C1 segment of cervical spinal cord (tissue), 14 donors: ENCODE measurements around the gene CORO1C.

Experiments used
- DNase-seq, 14 donors: peaks; one replicate each; lab custom pipeline; 2025; lab: John Stamatoyannopoulos, UW

The CORO1C gene

DNA sequence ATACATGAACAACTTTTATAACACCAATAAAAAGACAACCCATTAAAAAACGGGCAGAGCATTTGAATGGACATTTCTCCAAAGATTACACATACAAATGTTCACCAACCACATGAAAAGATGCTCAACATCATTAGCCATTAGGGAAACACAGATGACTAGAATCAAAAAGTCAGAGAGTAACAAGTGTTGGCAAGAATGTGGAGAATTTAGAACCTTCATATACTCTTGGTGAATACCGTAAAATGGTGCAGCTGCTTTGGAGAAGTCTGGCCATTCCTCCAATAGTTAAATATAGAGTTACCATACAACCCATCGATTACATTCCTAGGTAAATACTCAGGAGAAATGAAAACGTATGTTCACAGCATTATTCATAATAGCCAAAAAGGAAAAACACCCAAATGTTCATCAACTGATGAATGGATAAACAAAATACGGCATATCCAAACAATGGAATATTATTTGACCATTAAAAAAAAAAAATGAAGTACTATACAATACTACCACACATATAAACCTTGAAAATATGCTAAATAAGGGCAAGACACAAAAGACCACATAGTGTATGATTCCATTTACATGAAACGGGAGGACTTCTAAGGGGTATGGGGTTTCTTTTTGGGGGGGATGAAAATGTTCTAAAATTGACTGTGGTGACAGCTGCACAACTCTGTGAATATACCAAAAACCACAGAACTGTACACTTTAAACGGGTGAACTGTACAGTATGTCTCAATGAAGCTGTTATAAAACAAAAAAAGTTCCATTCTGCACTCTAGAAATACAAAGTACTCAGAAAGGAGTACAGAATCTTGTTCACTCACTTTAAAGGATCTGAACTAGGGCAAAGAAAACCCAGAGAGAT is 3.2 kb downstream of the CORO1C start:
- no peak for DNase-seq

DNA sequence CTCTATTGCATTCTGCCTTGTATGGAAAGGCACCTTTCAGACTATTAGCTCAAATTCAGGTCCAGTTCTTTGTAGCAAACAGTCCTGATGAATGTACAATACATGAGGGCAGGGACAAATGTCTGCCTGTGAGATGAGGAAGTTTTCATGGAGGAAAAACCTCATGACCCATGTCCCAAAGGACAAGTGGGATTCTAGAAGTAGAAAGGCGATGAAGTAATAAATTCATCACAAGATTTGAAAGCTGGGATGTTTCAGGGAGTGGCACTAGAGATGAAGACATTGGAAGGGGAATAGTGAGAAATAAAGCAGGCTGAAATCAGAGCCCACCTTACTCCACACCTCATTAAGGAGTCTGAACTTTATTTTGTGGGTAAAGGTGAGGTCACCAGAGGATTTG is 4.2 kb downstream of the CORO1C start:
- no peak for DNase-seq

DNA sequence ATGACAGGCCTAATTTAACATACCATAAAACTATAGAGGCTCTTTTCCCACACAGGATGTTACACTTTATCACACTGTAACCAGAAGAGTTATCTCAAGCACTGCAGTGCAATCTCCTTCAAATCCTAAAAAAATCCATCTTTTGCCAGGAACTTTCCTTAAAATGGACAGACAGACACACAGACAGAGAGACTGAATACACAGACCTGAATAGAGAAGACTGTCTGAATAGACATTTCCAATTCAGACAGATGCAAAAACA is 6.5 kb downstream of the CORO1C start:
- no peak for DNase-seq

DNA sequence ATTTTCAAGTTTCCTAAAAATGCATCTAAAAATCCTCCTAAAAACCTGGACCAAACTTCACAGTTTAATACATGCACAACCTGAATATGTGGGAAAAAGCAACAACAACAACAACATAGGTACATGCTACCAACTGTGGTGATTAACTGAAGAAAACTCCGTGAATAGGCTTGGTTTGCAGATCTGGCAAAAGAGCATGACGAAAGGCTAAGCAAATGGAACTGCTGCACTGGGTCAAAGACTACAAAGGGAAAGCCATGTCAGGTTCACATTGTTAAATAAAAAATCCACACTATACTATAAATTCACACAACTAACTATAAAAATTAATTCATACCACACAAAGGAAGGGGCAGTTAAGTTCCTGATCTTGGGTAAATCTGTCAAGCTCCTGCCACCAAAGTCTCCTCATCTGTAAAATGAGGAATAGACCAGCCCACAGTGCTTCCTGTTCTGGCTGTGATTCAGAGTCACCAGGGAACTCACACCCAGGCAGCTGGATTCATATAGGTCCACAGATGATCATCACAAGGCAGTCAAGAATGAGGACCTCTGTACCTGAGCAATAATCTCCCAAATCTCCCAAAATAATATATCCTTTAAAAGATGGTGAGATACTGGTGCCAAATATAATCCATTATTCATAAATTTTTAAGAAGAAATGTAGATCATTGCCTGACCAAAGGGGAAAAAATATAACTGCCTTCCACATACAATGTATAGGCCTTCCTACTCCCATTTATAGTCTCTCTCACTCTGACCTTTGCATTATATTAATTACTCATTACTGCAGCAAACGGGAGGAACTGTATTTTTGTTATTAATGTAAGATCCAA is 7.0 kb downstream of the CORO1C start:
- DNase-seq = no peak

DNA sequence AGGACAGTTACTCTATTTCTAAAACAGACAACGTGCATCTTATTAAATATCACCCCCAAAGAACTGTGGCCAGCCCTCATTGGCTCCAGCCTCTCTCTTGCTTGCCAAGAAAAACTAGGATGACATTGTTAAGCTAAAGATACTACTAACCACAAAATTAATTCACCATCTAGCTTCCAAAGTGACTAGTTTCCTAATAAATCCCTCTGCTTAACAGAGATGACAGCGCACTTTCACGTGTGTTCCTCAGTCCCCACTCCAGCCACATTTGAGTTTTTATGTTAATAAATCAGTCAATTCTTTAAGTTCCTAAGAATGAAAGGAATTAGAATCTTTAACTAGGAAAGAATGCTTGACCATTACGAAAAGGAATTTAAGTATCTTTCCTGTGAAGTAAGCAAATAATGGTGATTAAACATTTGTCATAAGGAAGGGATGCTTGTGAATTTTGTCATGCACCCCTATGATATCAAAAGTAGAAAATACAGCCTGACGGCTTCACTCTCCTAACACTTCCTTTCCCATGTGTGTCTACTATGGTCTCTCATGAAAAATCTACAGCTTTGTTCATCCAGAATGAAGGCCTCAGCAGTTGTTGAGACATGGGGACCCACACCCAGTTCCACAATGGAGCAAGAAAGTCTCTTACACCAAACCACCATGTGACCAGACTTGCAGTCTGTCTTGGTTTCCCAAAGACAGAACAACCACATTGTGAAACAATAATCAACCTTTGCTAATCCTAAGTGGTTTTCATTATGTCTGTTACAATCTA is 8.1 kb downstream of the CORO1C start:
- DNase-seq = no peak

DNA sequence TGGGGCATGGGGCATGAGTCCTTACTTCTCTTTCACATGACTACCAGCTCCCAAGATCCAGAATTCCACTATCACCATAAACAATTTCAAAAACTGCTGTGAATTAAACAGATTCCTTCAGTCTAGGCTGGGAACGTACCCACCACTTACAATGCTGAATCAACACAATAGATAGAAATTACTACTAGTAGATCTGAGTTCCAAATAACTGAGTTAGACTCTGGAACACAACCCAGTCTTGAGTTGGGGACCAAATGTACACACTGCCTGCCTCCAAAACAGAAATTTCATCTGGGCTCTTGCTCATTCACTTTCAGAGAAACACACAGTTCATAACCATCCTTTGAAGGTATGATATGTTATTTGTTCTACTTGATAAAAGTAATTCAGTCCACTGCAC is 8.9 kb downstream of the CORO1C start:
- DNase-seq = no peak

DNA sequence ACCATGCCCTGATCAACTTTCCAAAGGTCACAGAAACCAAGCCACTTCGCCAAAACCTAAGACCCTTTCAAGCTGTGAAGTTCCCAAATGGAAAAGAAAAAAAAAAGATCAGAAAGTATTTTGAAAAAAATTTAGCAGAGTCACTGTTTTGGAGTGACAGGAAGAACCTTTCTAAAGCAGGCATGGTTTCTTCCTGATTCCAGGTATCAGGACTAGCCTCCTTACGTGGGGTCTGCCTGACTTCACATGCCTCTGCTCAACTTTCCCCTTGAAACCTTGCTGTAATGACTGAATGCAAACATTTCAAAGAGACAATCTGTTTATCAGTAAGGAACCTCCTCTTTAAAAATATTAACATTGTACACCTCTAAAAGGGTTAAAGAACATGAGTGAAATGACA is 9.5 kb downstream of the CORO1C start:
- no peak for DNase-seq

DNA sequence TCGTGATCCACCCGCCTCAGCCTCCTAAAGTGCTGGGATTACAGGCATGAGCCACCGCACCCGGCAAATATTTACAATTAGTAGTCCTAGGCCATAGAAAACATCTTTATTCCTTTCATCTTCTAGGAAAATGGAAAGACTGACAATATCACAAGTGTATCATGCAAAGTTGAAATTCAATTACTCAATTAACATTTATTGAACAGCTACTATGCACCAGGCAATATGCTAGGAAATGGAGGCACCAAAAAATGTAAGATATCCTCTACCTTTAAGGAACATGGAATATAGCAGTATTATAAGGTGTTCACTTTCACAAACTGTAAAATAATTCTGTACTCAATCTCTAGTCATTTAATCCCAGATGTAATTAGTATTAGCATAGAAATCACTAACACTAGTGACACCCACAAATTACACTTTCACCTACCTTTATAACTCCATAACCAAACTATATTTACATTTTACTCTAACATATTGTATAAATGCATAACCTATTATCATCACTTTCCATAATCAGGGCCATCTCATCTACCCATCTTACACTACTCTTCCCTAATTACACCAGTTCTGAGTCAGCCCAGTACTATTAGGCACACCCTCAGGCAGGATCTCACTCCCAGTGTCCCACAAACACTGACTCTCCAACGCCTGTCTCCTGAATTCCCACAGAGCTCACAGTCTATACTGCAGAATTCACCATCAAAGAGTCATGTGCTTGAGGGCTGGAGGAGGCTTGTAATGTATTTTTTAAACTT is 10.4 kb downstream of the CORO1C start:
- DNase-seq = no peak

DNA sequence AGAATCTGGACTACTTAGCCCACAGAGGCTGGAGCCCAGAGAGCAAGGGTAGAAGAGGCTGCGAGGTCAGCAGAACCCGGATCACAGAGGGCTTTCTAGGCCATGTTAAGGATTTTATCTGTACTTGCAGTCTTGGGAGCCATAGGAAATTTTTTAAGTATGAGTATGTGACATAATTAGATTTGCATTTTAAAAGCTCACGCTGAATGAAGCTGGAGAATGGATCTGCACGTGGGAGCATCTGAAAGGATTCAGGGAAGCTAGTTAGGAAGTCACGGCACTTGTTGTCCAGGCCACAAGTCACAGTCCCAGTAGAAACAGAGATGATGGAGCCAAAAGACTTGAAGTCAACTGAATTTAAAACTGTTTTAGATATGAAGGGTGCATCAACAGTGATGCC is 14.1 kb downstream of the CORO1C start:
- DNase-seq = no peak

DNA sequence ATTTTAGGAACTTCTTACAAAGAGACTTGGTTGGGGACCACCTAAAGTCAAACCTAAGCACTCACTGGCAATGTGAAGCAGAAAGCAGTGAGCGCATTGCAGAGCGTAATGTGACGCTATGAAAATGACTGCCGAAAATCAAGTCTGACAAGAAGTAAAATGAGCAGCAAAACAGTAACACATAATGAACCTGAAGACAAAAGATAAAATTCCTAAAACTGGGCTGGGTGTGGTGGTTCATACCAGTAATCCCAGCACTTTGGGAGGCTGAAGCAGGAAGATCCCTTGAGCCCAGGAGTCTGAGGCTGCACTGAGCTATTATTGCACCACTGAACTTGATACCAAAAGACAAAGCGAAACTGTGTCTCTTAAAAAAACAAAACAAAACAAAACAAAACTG is 16.5 kb downstream of the CORO1C start:
- no peak for DNase-seq

DNA sequence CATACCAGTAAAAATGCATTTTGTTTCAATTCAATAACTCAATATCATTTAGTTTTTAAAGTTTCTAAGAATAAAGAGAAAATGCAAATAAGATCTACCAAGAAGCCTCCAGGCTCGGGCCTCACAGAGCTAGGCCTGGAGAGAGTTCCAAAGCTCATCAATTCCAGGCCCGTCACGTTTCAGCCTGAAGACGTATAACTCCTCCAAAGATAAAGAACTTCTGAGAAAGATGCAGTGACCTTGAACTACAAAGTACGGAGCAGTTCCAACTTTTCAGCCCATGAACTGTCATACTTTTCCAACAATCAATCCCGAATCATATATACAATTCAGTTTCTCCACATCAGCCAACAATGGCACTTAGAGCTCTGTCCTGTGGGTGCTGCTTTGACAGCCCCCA is 17.8 kb downstream of the CORO1C start:
- no peak for DNase-seq

DNA sequence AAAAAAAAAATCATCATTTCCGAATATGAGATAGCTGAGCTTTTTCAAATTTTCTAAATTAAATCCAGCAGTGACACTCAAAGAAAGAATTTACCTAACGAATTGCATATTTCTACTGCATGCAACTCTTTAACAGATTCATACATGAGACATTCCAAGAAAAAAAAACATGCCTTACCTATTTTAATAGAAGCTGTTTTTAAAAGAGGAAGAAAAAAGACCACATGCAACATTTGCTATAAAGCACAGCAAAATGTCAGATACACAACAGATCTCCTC is 18.5 kb downstream of the CORO1C start:
- DNase-seq = no peak

DNA sequence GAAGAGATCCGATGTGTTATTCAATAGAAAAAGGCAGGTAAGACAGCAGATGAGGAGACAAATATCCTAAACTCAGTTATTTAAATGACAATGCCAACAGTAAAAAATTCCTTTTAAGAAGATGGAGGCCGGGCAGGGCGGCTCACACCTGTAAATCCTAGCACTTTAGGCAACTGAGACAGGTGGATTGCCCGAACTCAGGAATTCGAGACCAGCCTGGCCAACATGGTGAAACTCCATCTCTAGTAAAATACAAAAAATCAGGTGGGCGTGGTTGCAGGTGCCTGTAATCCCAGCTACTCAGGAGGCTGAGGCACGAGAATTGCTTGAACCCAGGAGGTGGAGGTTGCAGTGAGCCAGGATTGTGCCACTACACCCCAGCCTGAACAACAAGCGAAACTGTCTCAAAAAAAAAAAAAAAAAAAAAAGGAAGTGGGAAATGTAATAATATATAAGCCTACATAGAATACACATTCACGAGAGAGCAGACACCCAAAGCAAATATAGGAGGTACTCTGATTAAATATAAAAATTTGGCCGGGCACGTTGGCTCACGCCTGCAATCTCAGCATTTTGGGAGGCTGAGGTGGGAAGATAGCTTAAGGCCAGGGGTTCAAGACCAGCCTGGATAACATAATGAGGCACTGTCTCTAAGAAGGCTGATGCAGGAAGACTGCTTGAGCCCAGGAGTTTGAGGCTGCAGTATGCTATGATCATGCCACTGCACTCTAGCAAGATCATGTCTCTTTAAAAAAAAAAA is 19.0 kb downstream of the CORO1C start:
- no peak for DNase-seq

DNA sequence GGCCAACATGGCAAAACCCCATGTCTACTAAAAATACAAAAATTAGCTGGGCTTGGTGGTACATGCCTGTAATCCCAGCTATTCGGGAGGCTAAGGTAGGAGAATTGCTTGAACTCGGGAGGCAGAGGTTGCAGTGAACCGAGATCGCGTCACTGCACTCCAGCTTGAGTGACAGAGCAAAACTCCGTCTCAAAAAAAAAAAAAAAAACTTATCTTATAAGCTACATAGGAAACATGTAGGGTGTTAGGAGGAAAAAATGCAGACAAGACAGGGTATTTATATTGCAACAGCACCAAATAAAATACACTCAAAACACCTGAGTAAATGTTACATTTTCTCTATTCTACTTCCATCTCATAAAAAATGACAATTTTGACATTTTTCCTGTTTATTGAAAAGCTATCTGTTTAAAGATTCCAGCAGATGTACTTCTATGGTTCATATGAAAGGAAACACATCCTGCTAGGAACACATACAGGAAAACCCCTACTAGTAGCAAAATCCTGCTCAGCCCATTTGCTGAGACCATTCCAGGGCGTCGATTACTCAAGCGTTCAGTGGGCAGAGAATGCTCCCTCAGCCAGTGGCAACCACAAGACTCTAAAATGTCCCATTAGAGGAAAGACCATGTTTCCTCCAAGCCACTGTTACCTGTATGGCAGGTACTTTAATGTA is 19.7 kb downstream of the CORO1C start:
- no peak for DNase-seq

DNA sequence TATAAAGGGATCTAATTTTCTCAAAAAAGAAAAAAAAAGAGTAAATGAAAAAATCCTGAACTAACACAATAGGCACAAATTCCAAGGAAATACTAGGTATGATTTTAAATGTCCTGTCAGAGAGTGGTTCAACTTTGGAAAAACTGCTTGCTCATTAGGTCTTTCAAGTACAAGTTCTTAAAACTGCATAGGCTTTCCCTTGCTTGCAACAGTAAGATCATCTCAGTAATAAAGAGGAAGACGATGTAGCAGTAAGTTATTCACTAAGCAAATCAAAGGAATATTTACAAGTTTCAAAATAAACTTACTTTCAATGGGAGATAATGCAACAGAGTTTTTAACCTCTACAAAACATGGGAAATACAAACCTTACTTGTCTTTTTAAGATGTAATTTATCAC is 21.6 kb downstream of the CORO1C start:
- no peak for DNase-seq

DNA sequence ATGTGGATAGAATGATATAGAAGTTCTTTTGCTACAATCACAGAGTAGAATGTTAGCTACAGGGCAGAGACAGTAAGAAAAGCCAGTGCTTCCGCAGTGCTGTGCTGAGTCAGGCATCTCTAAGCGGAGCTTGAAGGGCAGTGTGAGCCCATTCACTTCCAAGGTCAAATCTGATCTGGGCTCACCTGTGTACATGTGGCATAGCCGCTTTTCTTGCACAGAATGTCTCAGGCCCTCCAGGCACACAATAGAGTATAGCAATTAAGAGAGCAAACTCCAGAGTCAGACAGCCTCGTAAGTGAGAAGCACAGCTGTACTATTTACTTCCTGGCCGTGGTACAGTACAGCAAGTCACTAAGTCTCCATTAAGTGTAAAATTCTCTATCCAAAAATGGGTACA is 26.8 kb downstream of the CORO1C start:
- no peak for DNase-seq

DNA sequence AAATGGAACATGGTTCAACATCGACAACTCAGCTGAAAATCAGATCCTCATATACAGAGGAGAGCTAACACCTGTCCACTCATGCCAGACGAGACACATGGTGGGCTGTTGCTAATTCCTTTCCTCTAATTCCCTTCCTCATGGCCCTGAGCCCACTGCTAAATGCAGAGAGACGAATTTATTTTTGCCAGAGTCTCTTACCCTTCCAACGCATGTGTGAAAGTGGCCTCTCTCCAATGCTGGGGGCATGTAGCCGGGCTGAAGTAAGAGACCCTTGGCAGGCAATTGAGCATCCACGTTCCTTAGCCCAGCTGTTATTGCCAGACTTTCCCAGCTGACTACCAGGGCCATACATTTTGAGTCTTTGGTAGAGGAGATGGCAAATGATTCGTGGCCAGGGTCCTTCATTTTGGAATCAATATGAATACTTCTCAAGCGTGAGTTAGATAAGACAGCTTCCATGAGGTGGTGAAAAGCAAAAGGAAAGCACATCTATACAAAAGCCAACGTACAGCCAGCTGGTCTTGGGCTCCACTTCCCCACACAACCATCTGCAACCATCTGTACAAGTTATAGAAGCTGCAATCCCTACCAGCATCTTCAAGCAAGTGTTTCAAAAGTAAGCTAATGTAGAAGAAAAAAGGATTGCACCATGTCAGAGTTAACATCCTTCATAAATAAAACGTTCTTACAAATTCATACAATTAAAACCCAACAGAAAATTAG is 28.6 kb downstream of the CORO1C start:
- DNase-seq = no peak

DNA sequence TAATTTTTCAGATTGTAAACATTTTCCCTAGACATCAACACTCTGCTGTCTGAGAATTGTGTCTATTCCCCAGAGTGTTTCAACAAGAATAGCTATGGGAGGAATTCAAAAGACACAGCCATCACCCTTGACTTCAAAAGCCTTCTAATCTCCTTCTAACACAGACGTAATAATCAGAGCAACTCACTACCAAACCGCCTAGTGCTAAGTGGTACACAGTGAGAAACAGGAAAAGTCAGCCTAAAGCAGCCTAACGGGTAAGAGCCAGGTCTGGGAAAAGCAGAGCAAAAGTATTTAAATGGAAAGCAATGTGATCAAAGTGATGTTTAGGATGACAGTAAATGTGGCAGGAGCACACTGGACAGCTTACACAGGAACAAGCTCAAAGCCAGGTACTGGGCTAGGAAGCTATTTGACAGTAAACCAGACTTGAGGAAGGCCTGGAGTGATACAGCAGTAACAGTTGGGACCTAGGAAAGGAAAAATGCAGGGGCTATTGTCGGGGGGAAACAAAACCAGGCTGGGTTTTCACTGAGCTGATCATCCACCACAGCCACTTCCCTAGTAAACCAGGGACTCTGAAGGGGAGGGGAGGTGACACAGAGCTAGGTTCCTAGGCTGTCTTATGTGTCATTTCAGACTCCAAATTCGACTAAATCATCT is 29.4 kb downstream of the CORO1C start:
- DNase-seq = peak in 1 of 14 donors; percentile 68

DNA sequence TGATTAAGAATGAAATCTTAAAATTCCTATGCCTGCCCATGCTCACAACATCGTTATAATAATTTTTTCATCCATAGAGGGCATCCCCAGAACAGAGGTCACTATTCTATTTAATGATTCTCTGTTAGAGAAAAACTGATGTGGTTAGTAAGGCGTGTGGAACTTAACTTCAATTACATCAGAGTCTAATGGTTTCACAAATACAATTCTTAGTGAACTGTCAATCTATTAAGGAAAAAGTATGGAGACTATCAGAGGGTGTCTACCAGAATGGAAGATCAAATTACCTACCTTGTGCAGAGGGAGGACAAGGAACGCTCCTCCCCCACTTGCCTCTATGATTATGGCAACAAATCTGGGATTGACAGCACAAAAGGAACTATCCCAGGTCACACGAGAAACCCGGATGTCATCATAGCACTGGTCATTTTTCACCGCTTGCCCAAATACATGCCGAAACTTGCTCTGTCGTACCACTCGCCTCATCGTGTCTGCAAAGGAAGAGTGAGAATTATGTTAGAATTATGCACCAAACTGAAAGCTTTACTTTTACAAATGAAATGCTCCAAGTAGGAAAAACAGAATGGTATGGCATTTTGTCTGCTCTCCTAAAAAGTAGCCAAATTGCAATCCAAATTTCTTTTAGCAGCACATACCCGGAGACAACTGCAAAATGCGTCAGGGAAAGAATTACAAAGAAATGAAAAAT is 30.3 kb downstream of the CORO1C start:
- no peak for DNase-seq
